ENCODE measurements around the gene PSRC1. TPM values are rescaled to one million over a fixed set of nuclear protein-coding genes. Genes with fewer than 3 reads are reported as not detected.

PSRC1 gene
- total RNA-seq, 2 donors from 2014 or later: 38.5 to 72.7 TPM

GRCh38 chr1:109261578-109261977 lies 21.4 kb downstream of the PSRC1 start:
- H3K27ac Mint-ChIP-seq: no peak overlapping the region
- no peak overlapping the region for H3K4me3 Mint-ChIP-seq

GRCh38 chr1:109261006-109261405 lies 21.9 kb downstream of the PSRC1 start:
- Mint-ChIP-seq H3K4me3 (no peak overlapping the region), H3K27ac (no peak overlapping the region), H3K9me3 (no peaks in the 10 kb centered on the region), H3K4me1 (peaks cover 5% of the 10 kb centered on the region), H3K36me3 (ENCODE audit: low read depth) (peaks cover 3% of the 10 kb centered on the region), H3K27me3 (ENCODE audit: insufficient read depth) (no peaks in the 10 kb centered on the region)
- Histone ChIP-seq H3K36me3 (ENCODE audit: control insufficient read depth, insufficient read depth, low read length) (peaks cover 4% of the 10 kb centered on the region), H3K27me3 (ENCODE audit: control insufficient read depth, insufficient read depth, low read length, poor library complexity, severe bottlenecking) (no peaks in the 10 kb centered on the region), H3K9ac (ENCODE audit: extremely low read depth, low read length, poor library complexity, severe bottlenecking) (no peak overlapping the region), H3K4me1 (ENCODE audit: control insufficient read depth, insufficient read depth, low read length) (peaks cover 2% of the 10 kb centered on the region), H3K9me3 (ENCODE audit: control insufficient read depth, low read length) (no peaks in the 10 kb centered on the region), H3K4me3 (ENCODE audit: low read length) (no peak overlapping the region), H3K27ac (ENCODE audit: low read depth, low read length) (no peak overlapping the region)
- no peak for DNase-seq
- TF ChIP-seq, protein P1, sequence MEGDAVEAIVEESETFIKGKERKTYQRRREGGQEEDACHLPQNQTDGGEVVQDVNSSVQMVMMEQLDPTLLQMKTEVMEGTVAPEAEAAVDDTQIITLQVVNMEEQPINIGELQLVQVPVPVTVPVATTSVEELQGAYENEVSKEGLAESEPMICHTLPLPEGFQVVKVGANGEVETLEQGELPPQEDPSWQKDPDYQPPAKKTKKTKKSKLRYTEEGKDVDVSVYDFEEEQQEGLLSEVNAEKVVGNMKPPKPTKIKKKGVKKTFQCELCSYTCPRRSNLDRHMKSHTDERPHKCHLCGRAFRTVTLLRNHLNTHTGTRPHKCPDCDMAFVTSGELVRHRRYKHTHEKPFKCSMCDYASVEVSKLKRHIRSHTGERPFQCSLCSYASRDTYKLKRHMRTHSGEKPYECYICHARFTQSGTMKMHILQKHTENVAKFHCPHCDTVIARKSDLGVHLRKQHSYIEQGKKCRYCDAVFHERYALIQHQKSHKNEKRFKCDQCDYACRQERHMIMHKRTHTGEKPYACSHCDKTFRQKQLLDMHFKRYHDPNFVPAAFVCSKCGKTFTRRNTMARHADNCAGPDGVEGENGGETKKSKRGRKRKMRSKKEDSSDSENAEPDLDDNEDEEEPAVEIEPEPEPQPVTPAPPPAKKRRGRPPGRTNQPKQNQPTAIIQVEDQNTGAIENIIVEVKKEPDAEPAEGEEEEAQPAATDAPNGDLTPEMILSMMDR (conservative IDR thresholded peaks at IDR 0.05): no peak
- 92 to 100% methylated on average over 1 to 16 of the region's 16 CpGs for WGBS, 2 experiments (ENCODE audit: insufficient coverage in 1 of 2, insufficient read length in 1 of 2)

More at GRCh38 chr1:109261578-109261977, 21.4 kb downstream of the PSRC1 start:
- H3K9me3 Mint-ChIP-seq: no peaks in the 10 kb centered on the region
- no peak for DNase-seq
- H3K27me3 Mint-ChIP-seq (ENCODE audit: insufficient read depth): no peaks in the 10 kb centered on the region
- Histone ChIP-seq H3K9me3 (ENCODE audit: control insufficient read depth, low read length) (no peaks in the 10 kb centered on the region), H3K36me3 (ENCODE audit: control insufficient read depth, insufficient read depth, low read length) (peaks cover 4% of the 10 kb centered on the region), H3K9ac (ENCODE audit: extremely low read depth, low read length, poor library complexity, severe bottlenecking) (no peak overlapping the region), H3K4me3 (ENCODE audit: low read length) (no peak overlapping the region), H3K27ac (ENCODE audit: low read depth, low read length) (no peak overlapping the region), H3K4me1 (ENCODE audit: control insufficient read depth, insufficient read depth, low read length) (peaks cover 2% of the 10 kb centered on the region), H3K27me3 (ENCODE audit: control insufficient read depth, insufficient read depth, low read length, poor library complexity, severe bottlenecking) (no peaks in the 10 kb centered on the region)
- 94 to 100% methylated on average over 2 to 6 of the region's 6 CpGs for WGBS, 2 experiments (ENCODE audit: insufficient coverage in 1 of 2, insufficient read length in 1 of 2)
- peaks cover 5% of the 10 kb centered on the region for H3K4me1 Mint-ChIP-seq
- TF ChIP-seq, protein P1 (conservative IDR thresholded peaks at IDR 0.05): no peak
- peaks cover 3% of the 10 kb centered on the region for H3K36me3 Mint-ChIP-seq (ENCODE audit: low read depth)

DNA sequence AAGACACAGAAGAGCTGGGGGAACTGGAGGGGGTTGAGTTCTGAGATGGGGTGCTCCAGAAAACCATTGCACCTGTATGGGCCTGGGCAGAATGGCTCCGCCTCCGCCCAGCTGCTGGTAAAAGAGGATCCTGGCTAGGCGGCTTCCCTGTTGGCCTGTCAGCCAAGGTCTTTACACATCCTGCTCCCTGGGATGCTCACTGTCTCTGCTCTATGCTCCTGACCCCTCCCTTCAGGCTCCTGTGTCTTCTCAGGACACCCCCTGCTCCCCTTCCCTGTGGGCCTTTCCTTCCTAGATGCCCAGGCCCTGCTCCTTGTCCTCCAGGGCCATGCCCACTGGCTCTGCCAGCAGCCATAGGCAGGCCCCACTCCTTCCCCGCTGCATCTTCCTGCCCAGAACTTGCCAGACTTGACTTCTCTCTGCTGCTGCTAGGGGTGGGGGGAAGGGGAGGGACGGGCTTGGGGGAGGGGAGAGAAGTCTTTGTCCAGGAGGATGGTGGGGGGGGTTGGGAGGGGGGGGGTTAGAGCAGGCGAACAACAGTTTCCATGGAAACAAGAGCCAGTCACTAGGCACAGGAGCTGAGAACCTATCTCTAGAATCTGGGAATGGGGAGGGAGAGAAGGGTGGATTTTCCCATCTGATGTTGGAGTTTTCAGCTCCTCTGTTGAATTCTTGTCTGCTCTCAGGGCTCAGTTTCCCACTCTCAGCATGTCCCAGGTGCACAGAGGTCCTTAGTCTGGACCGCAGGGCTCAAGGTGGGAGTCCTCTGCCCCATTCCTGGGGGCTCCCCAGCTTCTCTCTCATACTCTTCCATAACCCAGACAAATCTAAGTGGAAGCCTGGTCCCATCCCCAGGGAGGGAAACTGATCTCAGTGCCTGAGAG lies 23.0 kb downstream of the PSRC1 start:
- Mint-ChIP-seq H3K4me1 (peaks cover 8% of the 10 kb centered on the region), H3K27me3 (ENCODE audit: insufficient read depth) (no peaks in the 10 kb centered on the region), H3K27ac (no peak overlapping the region), H3K9me3 (no peaks in the 10 kb centered on the region), H3K36me3 (ENCODE audit: low read depth) (peaks cover 3% of the 10 kb centered on the region), H3K4me3 (no peak overlapping the region)
- TF ChIP-seq, protein P1 (conservative IDR thresholded peaks at IDR 0.05): no peak
- Histone ChIP-seq H3K36me3 (ENCODE audit: control insufficient read depth, insufficient read depth, low read length) (peaks cover 4% of the 10 kb centered on the region), H3K27me3 (ENCODE audit: control insufficient read depth, insufficient read depth, low read length, poor library complexity, severe bottlenecking) (no peaks in the 10 kb centered on the region), H3K4me1 (ENCODE audit: control insufficient read depth, insufficient read depth, low read length) (peaks cover 2% of the 10 kb centered on the region), H3K27ac (ENCODE audit: low read depth, low read length) (peak overlapping the region; percentile 88), H3K9me3 (ENCODE audit: control insufficient read depth, low read length) (no peaks in the 10 kb centered on the region), H3K9ac (ENCODE audit: extremely low read depth, low read length, poor library complexity, severe bottlenecking) (no peak overlapping the region), H3K4me3 (ENCODE audit: low read length) (no peak overlapping the region)
- DNase-seq: no peak
- WGBS, 2 experiments (ENCODE audit: insufficient coverage in 1 of 2, insufficient read length in 1 of 2): 84 to 90% methylated on average over 2 to 5 of the region's 7 CpGs

All from endodermal cell (in vitro differentiated cells).